Stimulated activated CD8-positive, alpha-beta memory T cell treated with anti-CD3 and anti-CD28 coated beads, Interleukin-7, amount 100 ng/mL, for 48 hours (primary cell): ENCODE data around the gene DONSON.
A peak's percentile ranks its signal among the peaks of the same experiment; 100 is the strongest.
"Not testable (repeated sequence)": the region's sequence is repeated elsewhere in the genome, so short reads cannot be mapped to it uniquely, and the experiment has no call there.

Experiments
- DNase-seq, 2 donors: peaks; one replicate each; pipeline ENCODE4 v3.0.0-alpha.2; 2020; ENCODE audit warnings: low read depth in 1 of 2; ENCODE audit errors: extremely low read depth in 1 of 2

DONSON gene

GRCh38 chr21:33588485-33589335 lies at the start of gene DONSON:
Gene DONSON, minus strand, starts transcription at chr21:33588684. Its CDS starts 43 bp downstream, at chr21:33588641.
- DNase-seq = peak; percentile 72 to 81

GRCh38 chr21:33634254-33634653 lies 45.8 kb upstream of the DONSON start:
- DNase-seq = no peak

- not testable (repeated sequence) for DNase-seq
Observed at GRCh38 chr21:33626151-33626550, 37.7 kb upstream of the DONSON start.

GRCh38 chr21:33622253-33622652 lies 33.8 kb upstream of the DONSON start:
- no peak for DNase-seq

DNA sequence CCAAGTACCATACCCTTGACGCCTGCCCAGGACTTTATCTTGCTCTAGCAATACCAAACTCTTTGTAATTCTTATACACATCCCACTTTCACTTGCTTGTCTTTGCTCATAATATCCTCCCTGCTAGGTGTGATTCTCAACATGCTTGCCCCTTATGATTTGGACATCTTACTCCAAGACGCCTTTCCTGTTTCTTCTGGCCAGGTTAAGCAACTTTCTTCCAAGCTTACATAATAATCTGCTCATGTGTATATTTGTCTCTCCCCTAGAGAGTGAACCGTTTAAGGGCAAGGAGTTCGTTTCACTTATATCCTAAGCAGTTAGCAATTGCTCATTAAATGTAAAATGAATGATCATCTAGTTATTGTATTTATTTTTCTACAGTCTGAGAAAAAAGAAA lies 31.2 kb upstream of the DONSON start:
- no peak for DNase-seq

GRCh38 chr21:33618407-33618806 lies 29.9 kb upstream of the DONSON start:
- no peak for DNase-seq

DNA sequence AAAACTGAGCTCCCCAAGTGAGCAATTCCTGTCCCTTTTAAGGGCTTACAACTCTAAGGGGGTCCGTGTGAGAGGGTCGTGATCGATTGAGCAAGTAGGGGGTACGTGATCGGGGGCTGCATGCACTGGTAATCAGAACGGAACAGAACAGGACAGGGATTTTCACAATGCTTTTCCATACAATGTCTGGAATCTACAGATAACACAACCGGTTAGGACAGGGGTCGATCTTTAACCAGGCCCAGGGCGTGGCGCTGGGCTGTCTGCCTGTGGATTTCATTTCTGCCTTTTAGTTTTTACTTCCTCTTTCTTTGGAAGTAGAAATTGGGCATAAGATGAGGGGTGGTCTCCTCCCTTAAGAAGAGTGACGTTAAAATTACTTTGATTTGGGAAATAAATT lies 29.1 kb upstream of the DONSON start:
- not testable (repeated sequence) for DNase-seq

DNA sequence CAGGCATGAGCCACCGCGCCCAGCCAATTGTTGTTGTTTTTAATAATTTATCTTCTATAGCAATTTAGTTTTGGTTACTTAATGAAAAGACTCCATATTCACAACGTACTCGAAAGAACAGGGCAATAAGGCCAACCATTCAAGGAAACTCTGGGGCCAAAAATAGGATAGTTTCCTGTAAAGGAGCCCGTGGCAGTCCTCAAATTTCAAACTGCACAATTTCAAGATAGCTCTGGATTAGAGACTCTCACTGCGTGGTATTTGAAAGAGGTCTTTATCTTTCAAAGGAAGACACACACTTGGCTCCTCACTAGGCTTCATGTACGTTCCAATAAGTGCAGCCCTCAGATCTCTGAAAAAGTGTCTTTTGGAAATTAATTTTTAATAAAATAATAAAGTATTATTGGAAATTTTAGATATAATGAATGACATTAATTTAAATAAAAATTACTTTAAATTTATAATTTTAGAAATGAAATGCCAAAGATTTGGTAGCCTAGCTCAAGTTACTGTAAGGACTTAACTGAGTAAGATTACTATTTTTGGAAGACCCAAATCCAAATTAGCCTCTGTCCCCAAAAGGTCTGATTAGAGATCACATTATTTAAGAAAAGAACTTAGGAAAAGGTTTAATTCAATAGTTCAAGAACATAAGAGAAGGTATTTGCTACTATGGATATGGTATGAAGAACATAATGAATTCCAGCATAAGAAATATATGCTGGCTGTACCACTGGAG lies 22.7 kb upstream of the DONSON start:
- no peak for DNase-seq

GRCh38 chr21:33608559-33608958 lies 20.1 kb upstream of the DONSON start:
- no peak for DNase-seq

DNA sequence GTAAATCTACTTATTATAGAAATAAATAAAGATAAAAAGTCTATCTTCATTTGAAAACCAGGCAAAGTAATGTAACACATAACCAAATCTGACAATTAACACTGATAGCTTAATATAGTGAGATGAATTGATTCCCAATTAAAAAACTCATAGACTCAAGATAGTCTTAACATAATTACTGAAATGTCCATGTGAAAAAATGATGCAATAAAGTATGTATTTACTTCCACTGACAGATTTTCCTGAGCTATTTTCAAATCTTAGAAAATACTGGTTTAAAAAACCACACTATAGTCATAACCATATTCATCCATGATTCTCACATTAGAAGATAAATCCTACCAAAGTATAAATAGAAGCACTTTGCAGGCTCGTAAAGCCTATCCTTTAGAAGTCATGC lies 9.6 kb upstream of the DONSON start:
- no peak for DNase-seq

DNA sequence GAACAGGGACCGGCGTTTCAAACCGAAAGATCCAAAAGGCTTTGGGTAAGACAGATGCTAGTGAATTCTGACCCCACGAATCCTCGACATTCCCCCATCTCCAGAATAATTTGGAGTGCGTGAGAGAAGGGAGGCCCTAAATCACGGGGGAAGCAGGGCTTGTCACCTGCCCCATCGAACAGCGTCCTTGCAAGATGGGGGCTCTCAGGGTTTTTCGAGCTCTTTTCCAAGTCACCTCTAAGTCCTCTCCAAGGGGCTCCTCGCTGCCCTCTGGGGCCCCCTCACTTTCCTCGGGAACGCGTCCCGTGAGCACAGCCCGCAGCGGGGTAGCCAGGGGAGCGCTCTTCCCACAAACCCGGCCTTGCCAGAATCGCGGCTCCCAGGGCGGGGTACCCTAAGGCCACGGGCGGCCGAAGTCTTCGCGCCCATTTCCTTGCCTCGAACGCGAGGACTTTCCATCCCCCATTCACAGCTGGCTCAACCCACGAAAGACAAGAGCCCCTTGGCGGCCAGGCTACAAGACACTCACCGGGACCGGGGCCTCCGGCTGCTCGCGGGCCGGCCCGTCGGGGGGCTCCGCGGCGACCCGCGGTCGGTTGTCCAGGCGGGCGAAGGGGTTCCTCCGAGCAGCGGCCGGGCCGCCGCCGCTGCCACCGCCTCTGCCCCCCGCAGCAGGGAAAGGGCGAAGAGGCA lies 546 bp downstream of the DONSON start:
- DNase-seq = peak; percentile 14

DNA sequence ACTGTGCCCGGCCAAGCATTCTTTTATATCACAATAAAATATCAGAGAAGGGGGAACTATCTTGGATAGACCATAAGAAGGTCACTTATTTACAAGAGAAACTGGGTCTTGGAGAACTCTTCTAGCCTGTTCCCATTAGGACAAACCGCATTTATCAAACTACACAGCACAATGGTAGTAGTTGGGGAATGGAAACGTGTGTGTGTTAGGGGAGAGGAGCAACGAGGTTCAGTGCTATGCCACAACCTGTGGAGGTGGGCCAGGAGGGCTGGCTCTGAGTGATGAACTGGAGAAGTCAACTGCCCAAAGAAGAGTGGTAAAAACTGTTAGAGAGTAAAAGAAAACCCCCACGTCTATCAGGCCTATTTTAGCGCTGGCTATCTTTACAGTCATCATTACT lies 1.6 kb downstream of the DONSON start:
- no peak for DNase-seq

DNA sequence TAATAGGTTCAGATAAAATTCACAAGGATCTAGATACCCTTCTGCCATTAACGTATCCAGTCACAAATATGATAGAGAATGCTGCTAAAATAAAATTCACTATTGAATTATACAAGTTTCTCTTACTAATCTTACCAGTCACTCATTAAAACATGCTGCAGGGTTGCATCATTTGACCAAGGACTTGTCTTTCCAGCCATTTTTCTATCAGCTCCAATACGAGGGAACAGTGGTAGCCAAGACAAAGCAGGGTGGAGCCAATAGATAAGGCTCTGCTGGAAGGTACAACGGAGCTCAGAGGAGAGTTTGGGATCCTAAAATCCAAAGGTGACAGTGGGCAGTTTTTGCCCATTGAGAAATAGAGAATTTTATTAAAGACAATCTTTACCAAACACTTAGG lies 4.0 kb downstream of the DONSON start:
- no peak for DNase-seq

DNA sequence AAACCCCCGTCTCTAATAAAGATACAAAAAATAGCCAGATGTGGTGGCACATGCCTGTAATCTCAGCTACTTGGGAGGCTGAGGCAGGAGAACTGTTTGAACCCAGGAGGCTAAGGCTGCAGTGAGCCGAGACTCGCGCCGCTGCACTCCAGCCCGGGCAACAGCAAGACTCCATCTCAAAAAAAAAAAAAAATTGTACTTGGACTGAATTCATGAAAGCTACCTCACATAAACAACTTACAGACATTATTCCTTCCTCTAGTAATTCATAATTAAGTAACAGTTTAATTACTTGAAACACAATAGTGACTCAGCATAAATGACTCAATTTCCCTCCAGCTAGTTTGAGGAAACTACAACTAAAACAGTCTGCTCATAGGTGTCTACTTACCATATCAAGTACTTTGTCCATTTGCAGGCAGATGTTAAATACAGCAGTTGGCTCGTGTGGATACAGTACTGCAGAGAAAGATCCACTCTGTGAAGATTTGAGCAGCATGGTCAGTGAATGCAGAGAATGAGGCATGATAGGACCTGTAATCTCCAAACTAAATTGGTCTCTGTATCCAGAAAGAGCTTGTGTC lies 9.4 kb downstream of the DONSON start:
- DNase-seq = no peak

DNA sequence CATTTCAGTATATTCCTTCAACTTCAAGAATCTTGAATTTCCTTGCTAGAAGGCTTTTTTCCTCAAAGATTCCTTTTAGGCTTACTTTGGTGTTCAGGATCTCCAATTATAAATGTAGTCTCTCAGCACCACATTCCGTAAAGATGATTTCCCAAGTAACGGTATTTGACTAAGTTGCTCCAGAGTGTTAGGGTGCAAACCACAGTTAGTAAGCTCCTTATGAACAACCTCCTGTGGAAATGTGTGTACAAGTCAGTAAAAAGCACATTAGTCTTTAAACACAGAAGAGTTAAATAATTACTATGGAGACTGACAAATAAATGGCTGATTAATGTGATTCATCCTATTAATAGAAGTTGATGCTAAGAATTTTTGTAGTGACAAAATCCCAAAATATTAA lies 10.3 kb downstream of the DONSON start:
- DNase-seq = no peak

- DNase-seq = not testable (repeated sequence)
Observed at GRCh38 chr21:33576741-33577141, 11.7 kb downstream of the DONSON start.

GRCh38 chr21:33572350-33572749 lies 16.1 kb downstream of the DONSON start:
- no peak for DNase-seq

- no peak for DNase-seq
Observed at GRCh38 chr21:33569991-33570390, 18.5 kb downstream of the DONSON start.

GRCh38 chr21:33568448-33568847 lies 20.0 kb downstream of the DONSON start:
- DNase-seq = no peak

DNA sequence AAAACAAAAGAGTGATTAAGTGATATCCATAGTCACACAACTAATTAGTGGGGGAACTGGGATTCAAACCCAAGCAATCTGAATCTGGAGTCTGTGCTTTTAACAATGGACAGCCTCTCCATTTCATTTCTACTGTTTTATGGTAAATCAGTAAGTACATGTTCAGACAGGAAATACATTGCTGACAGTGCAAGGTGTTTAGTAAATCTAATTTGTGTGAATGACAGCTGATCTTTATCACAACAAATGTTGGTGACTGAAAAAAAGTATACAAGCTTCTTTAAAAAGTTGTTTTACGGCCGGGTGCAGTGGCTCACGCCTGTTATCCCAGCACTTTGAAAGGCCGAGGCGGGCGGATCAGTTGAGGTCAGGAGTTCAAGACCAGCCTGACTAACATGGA lies 20.6 kb downstream of the DONSON start:
- DNase-seq = no peak

GRCh38 chr21:33566514-33566913 lies 22.0 kb downstream of the DONSON start:
- DNase-seq = no peak
